Adipose tissue (tissue), 3 donors: Measurements from ENCODE around the gene NKD1. TPM values are rescaled to one million over a fixed set of nuclear protein-coding genes. Genes with fewer than 3 reads are reported as not detected.
"Not testable (repeated sequence)": the region's sequence is repeated elsewhere in the genome, so short reads cannot be mapped to it uniquely, and the experiment has no call there.

ENCODE experiments used
- H3K27ac ChIP-seq: one replicate; pipeline ENCODE4 v1.5.1; 2013; ENCODE audit warnings: low read depth, low read length
- WGBS, 3 donors: extraction: QIAGEN DNeasy Blood & Tissue Kit; methylation state at CpG; one replicate each; pipeline ENCODE4 v1.1.7; 2013; 5-methylcytosine and 5-hydroxymethylcytosine counted together
- polyA plus RNA-seq, 3 donors: library from polyadenylated mRNA; stranded (reverse); fragments of 200-250 nt; gene quantifications; one replicate each; pipeline ENCODE4 v1.2.3, GENCODE V29; 2013
- donor health status: healthy with polysubstance abuse.
- donor health status: Bipolar disorder and iron deficiency.
- donor health status: healthy.

NKD1 gene
- polyA plus RNA-seq, 3 donors = 0.31 to 1.3 (median 1.1) TPM

GRCh38 chr16:50534091-50534490, 14.1 kb upstream of the NKD1 start:
- WGBS, 3 donors = 76 to 80% (median 77%) methylated on average over 4 of the region's 4 CpGs
- no peak overlapping the region for H3K27ac ChIP-seq

- no peak overlapping the region for H3K27ac ChIP-seq
- WGBS, 3 donors = 89 to 92% (median 90%) methylated on average over 10 of the region's 10 CpGs
Observed at GRCh38 chr16:50534556-50534955, 13.6 kb upstream of the NKD1 start.

GRCh38 chr16:50534958-50535357, 13.2 kb upstream of the NKD1 start:
- WGBS, 3 donors = 95 to 97% (median 95%) methylated on average over 2 of the region's 2 CpGs
- no peak overlapping the region for H3K27ac ChIP-seq

- no peak overlapping the region for H3K27ac ChIP-seq
- WGBS, 3 donors = 85 to 88% (median 87%) methylated on average over 12 of the region's 12 CpGs
Observed at GRCh38 chr16:50535506-50536257, 12.5 kb upstream of the NKD1 start.

GRCh38 chr16:50536258-50536645, 11.9 kb upstream of the NKD1 start:
- WGBS, 3 donors = 83 to 91% (median 89%) methylated on average over 7 of the region's 7 CpGs
- H3K27ac ChIP-seq = not testable (repeated sequence)

GRCh38 chr16:50537533-50538290, 10.5 kb upstream of the NKD1 start:
- H3K27ac ChIP-seq = no peak overlapping the region
- 81 to 84% (median 82%) methylated on average over 8 of the region's 8 CpGs for WGBS, 3 donors

- no peak overlapping the region for H3K27ac ChIP-seq
- 86 to 88% (median 86%) methylated on average over 11 of the region's 11 CpGs for WGBS, 3 donors
Observed at GRCh38 chr16:50538411-50539052, 9.7 kb upstream of the NKD1 start.

GRCh38 chr16:50539053-50539695, 9.0 kb upstream of the NKD1 start:
- WGBS, 3 donors = 56 to 80% (median 68%) methylated on average over 17 of the region's 17 CpGs
- no peak overlapping the region for H3K27ac ChIP-seq

GRCh38 chr16:50539822-50540710, 8.1 kb upstream of the NKD1 start:
- 75 to 88% (median 84%) methylated on average over 17 to 23 of the region's 23 CpGs for WGBS, 3 donors
- H3K27ac ChIP-seq = no peak overlapping the region

GRCh38 chr16:50540711-50541007, 7.5 kb upstream of the NKD1 start:
- 94 to 96% (median 94%) methylated on average over 3 of the region's 3 CpGs for WGBS, 3 donors

GRCh38 chr16:50542703-50543102, 5.5 kb upstream of the NKD1 start:
- WGBS, 3 donors = 93 to 95% (median 95%) methylated on average over 3 of the region's 3 CpGs
- H3K27ac ChIP-seq = no peak overlapping the region

More at GRCh38 chr16:50540711-50541007, 7.5 kb upstream of the NKD1 start:
- no peak overlapping the region for H3K27ac ChIP-seq

GRCh38 chr16:50546125-50546524, 2.1 kb upstream of the NKD1 start:
- no peak overlapping the region for H3K27ac ChIP-seq
- 88 to 94% (median 93%) methylated on average over 2 of the region's 2 CpGs for WGBS, 3 donors

- H3K27ac ChIP-seq = no peak overlapping the region
- WGBS, 3 donors = 1 to 3% (median 2%) methylated on average over 46 to 50 of the region's 50 CpGs
Observed at GRCh38 chr16:50547340-50548124, 664 bp upstream of the NKD1 start.

GRCh38 chr16:50548909-50549560, 839 bp downstream of the NKD1 start:
- 25 to 33% (median 26%) methylated on average over 37 to 45 of the region's 46 CpGs for WGBS, 3 donors
- H3K27ac ChIP-seq = no peak overlapping the region

GRCh38 chr16:50549561-50549915, 1.3 kb downstream of the NKD1 start:
- 71 to 77% (median 74%) methylated on average over 7 of the region's 7 CpGs for WGBS, 3 donors
- no peak overlapping the region for H3K27ac ChIP-seq

- no peak overlapping the region for H3K27ac ChIP-seq
- 80 to 84% (median 82%) methylated on average over 8 of the region's 8 CpGs for WGBS, 3 donors
Observed at GRCh38 chr16:50550035-50550434, 1.8 kb downstream of the NKD1 start.
